Activated CD4-positive, alpha-beta memory T cell treated with anti-CD3 and anti-CD28 coated beads, Interleukin-2, amount 10 ng/mL, durations not matched to agents 7 days and 5 days (primary cell): ENCODE measurements around the gene RFX4. TPM values are rescaled to one million over a fixed set of nuclear protein-coding genes. Genes with fewer than 3 reads are reported as not detected.
"Not testable (repeated sequence)": the region's sequence is repeated elsewhere in the genome, so short reads cannot be mapped to it uniquely, and the experiment has no call there.

ENCODE experiments used
- CTCF ChIA-PET: fragments of 350-600 bp; sonication (Branson Sonifier 250); formaldehyde crosslinking; loops from one replicate; lab custom pipeline; 2021; ENCODE audit warnings: antibody characterized with exemption, inconsistent platforms; lab: Charles Lee
- POLR2A ChIA-PET: fragments of 350-600 bp; sonication (Branson Sonifier 250); formaldehyde crosslinking; loops from one replicate; lab custom pipeline; 2021; ENCODE audit warnings: antibody characterized with exemption; lab: Charles Lee
- DNase-seq: peaks from one replicate; pipeline ENCODE4 v3.0.0-alpha.2; 2020
- H3K27ac Mint-ChIP-seq: one replicate; pipeline ENCODE4 v1.8.0; 2021; ENCODE audit warnings: mild to moderate bottlenecking, mixed read lengths
- H3K27me3 Mint-ChIP-seq: one replicate; pipeline ENCODE4 v1.8.0; 2021; ENCODE audit warnings: mixed read lengths
- H3K36me3 Mint-ChIP-seq: one replicate; pipeline ENCODE4 v1.8.0; 2021; ENCODE audit warnings: low read depth, mixed read lengths
- H3K4me1 Mint-ChIP-seq: one replicate; pipeline ENCODE4 v1.8.0; 2021; ENCODE audit warnings: mixed read lengths
- H3K4me3 Mint-ChIP-seq: one replicate; pipeline ENCODE4 v1.8.0; 2021; ENCODE audit warnings: mild to moderate bottlenecking, mixed read lengths
- H3K9me3 Mint-ChIP-seq: one replicate; pipeline ENCODE4 v1.8.0; 2021; ENCODE audit warnings: mixed read lengths
- total RNA-seq, 2 experiments: library from RNA; stranded (reverse); gene quantifications; one replicate each; pipeline ENCODE4 v1.2.3, GENCODE V29; 2021

The RFX4 gene
- total RNA-seq, 2 experiments from 2014 or later, result not detected

GRCh38 chr12:106671840-106672239, 89.0 kb downstream of the RFX4 start:
- peaks cover 41% of the 10 kb centered on the region for H3K27me3 Mint-ChIP-seq
- DNase-seq, result no peak
- no peaks in the 10 kb centered on the region for H3K9me3 Mint-ChIP-seq
- H3K4me3 Mint-ChIP-seq, result no peak overlapping the region
- no peaks in the 10 kb centered on the region for H3K36me3 Mint-ChIP-seq
- ChIA-PET POLR2A (no interaction called here), CTCF (no interaction called here)
- H3K4me1 Mint-ChIP-seq, result no peaks in the 10 kb centered on the region
- H3K27ac Mint-ChIP-seq, result no peak overlapping the region

GRCh38 chr12:106672314-106673025, 89.7 kb downstream of the RFX4 start:
- no peaks in the 10 kb centered on the region for H3K36me3 Mint-ChIP-seq
- H3K4me3 Mint-ChIP-seq, result no peak overlapping the region
- H3K9me3 Mint-ChIP-seq, result no peaks in the 10 kb centered on the region
- no peak overlapping the region for H3K27ac Mint-ChIP-seq
- no peak for DNase-seq
- CTCF ChIA-PET, result no interaction called here
- H3K4me1 Mint-ChIP-seq, result no peaks in the 10 kb centered on the region
- peaks cover 36% of the 10 kb centered on the region for H3K27me3 Mint-ChIP-seq
- POLR2A ChIA-PET, result no interaction called here

GRCh38 chr12:106673141-106673540, 90.3 kb downstream of the RFX4 start:
- no peak overlapping the region for H3K4me3 Mint-ChIP-seq

GRCh38 chr12:106675651-106676435, 93.0 kb downstream of the RFX4 start:
- H3K27me3 Mint-ChIP-seq, result peaks cover 25% of the 10 kb centered on the region

More at GRCh38 chr12:106673141-106673540, 90.3 kb downstream of the RFX4 start:
- Mint-ChIP-seq H3K4me1 (no peaks in the 10 kb centered on the region), H3K9me3 (no peaks in the 10 kb centered on the region), H3K27me3 (peaks cover 34% of the 10 kb centered on the region), H3K27ac (no peak overlapping the region), H3K36me3 (no peaks in the 10 kb centered on the region)
- POLR2A ChIA-PET, result no interaction called here
- DNase-seq, result no peak
- CTCF ChIA-PET, result no interaction called here

GRCh38 chr12:106679574-106679973, 96.8 kb downstream of the RFX4 start:
- Mint-ChIP-seq H3K9me3 (no peaks in the 10 kb centered on the region), H3K4me1 (no peaks in the 10 kb centered on the region), H3K27me3 (peaks cover 4% of the 10 kb centered on the region), H3K36me3 (no peaks in the 10 kb centered on the region), H3K27ac (no peak overlapping the region), H3K4me3 (no peak overlapping the region)
- DNase-seq, result no peak
- ChIA-PET CTCF (no interaction called here), POLR2A (interaction anchor here (1.2 kb wide), 1 partner anchor 89 kb away, joined by 3 read pairs; no protein-coding TSS in a partner anchor)

More at GRCh38 chr12:106675651-106676435, 93.0 kb downstream of the RFX4 start:
- DNase-seq, result no peak
- H3K9me3 Mint-ChIP-seq, result no peaks in the 10 kb centered on the region
- no peak overlapping the region for H3K4me3 Mint-ChIP-seq
- H3K4me1 Mint-ChIP-seq, result no peaks in the 10 kb centered on the region
- ChIA-PET CTCF (no interaction called here), POLR2A (no interaction called here)
- H3K27ac Mint-ChIP-seq, result no peak overlapping the region
- no peaks in the 10 kb centered on the region for H3K36me3 Mint-ChIP-seq

- Mint-ChIP-seq H3K9me3 (no peaks in the 10 kb centered on the region), H3K36me3 (no peaks in the 10 kb centered on the region), H3K27me3 (peaks cover 4% of the 10 kb centered on the region), H3K4me1 (no peaks in the 10 kb centered on the region), H3K4me3 (no peak overlapping the region), H3K27ac (no peak overlapping the region)
- POLR2A ChIA-PET, result interaction anchor here (1.2 kb wide), 1 partner anchor 90 kb away, joined by 3 read pairs; no protein-coding TSS in a partner anchor
- CTCF ChIA-PET, result no interaction called here
- DNase-seq, result no peak
These were observed 97.5 kb downstream of the RFX4 start for GRCh38 chr12:106680280-106680679.

DNA sequence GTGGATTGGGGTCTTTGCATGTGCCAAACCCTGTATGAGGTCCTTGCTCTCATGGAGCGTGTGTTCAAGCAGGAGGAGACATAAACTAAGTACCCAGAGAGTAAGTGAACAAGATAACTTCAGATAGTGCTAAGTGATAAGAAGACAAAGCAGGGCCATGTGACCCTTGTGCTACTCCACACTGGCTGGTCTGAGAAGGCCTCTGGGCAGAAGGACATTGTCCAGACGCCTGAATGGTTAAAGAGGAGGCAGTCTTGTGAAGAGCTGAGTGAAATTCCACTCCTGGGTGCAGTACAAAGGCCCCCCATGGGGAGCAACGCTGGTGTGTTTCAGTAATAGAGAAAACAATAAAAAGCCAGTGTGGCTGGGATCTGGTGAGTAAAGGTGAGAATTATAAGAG, 98.4 kb downstream of the RFX4 start:
- CTCF ChIA-PET, result no interaction called here
- Mint-ChIP-seq H3K27me3 (peaks cover 3% of the 10 kb centered on the region), H3K4me3 (no peak overlapping the region), H3K4me1 (no peaks in the 10 kb centered on the region), H3K9me3 (no peaks in the 10 kb centered on the region), H3K36me3 (no peaks in the 10 kb centered on the region), H3K27ac (no peak overlapping the region)
- DNase-seq, result no peak
- POLR2A ChIA-PET, result no interaction called here

DNA sequence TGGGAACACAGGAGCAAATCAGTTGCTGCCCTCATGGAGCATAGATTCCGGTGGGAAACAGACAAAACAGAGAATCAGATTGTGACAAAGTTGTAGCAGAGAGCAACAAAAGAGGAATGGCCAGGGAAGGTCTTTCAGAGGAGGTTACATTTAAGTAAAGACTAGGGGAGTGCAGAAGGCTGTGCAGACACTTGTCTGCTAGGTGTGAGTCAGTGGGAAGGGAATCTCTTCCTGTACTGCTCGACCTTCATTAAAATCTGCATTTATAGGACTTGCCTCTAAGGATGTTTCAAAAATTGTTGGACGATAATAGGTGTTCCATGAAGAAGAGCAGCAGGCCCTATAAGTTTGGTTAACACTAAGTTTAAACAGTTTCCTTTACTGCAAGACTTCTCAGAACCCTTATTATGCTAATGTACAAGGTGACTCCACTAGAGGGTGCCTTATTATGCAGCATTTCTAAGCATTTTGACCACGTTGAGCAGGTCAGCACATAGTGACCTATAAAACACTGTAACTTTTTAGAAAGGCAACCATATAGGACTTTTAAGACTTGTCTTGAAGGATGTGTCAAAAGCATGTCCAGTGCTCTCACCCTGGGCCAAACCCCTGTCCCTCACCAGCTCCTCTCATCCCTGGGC, 99.9 kb downstream of the RFX4 start:
- POLR2A ChIA-PET, result no interaction called here
- DNase-seq, result no peak
- Mint-ChIP-seq H3K9me3 (no peaks in the 10 kb centered on the region), H3K4me3 (no peak overlapping the region), H3K36me3 (no peaks in the 10 kb centered on the region), H3K27ac (no peak overlapping the region), H3K4me1 (no peaks in the 10 kb centered on the region), H3K27me3 (peaks cover 3% of the 10 kb centered on the region)
- CTCF ChIA-PET, result no interaction called here

DNA sequence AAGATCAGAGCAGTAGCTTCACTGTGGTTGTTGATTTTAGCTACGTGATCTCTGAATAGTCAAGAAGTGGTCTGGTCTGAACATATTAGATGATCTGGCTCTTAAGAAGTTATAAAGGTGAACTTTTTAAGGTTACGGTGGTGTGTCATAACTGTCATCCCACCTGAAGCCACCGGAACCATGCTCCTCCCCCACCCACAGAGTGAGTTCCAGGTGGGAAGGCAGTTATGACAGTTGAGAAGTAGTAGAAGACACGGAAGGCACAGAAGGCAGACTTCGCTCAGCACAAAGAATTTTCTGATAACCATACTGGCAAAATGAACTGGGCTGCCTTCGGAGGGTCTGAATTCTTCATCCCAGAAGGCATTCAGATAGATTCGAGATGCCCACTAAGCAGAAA, 101.7 kb downstream of the RFX4 start:
- H3K4me3 Mint-ChIP-seq, result no peak overlapping the region
- no peaks in the 10 kb centered on the region for H3K9me3 Mint-ChIP-seq
- H3K36me3 Mint-ChIP-seq, result no peaks in the 10 kb centered on the region
- ChIA-PET CTCF (no interaction called here), POLR2A (no interaction called here)
- H3K27me3 Mint-ChIP-seq, result peaks cover 3% of the 10 kb centered on the region
- H3K4me1 Mint-ChIP-seq, result no peaks in the 10 kb centered on the region
- DNase-seq, result no peak
- H3K27ac Mint-ChIP-seq, result no peak overlapping the region

DNA sequence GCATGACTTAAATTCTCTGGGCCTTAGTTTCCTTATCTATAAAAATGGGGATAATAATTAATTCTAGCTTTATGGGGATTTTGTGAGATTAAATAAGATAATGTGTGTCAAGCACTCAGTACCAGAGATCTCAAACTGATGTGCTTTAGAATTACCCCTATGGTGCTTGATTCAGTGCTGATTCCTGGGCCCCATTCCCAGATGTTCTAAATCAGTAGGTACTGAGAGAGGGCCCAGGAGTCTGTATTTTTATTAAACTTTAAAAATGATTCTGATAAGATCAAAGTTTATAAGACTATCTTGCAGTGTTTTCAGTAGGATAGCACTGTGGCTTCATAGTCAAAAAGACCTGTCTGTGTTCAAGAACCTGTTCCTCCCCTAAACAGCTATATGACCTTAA, 102.6 kb downstream of the RFX4 start:
- Mint-ChIP-seq H3K4me1 (no peaks in the 10 kb centered on the region), H3K27me3 (no peaks in the 10 kb centered on the region), H3K9me3 (no peaks in the 10 kb centered on the region), H3K36me3 (no peaks in the 10 kb centered on the region), H3K4me3 (no peak overlapping the region), H3K27ac (no peak overlapping the region)
- DNase-seq, result no peak
- ChIA-PET CTCF (no interaction called here), POLR2A (no interaction called here)

DNA sequence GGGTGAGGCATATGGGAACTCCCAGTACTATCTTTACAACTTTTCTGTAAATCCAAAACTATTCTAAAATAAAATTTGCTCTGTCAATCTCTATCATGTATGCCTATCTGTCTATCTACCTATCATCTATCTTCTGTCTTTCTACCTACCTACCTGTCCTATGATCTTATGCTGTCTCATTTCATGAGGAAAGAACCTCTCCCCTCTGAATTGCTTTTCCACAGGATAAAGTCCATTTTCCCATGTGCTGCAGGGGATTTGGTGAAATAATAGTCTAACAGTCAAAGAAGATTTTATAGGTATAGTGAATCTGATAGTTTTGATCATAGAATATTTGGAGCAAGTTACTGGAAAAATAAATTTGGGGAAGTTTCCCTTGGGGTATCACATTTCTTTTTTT, 104.9 kb downstream of the RFX4 start:
- ChIA-PET CTCF (no interaction called here), POLR2A (no interaction called here)
- DNase-seq, result no peak
- H3K9me3 Mint-ChIP-seq, result no peaks in the 10 kb centered on the region
- H3K27ac Mint-ChIP-seq, result no peak overlapping the region
- no peaks in the 10 kb centered on the region for H3K27me3 Mint-ChIP-seq
- no peak overlapping the region for H3K4me3 Mint-ChIP-seq
- H3K36me3 Mint-ChIP-seq, result no peaks in the 10 kb centered on the region
- H3K4me1 Mint-ChIP-seq, result no peaks in the 10 kb centered on the region

GRCh38 chr12:106690569-106691305, 107.9 kb downstream of the RFX4 start:
- H3K4me1 Mint-ChIP-seq, result no peaks in the 10 kb centered on the region
- no peaks in the 10 kb centered on the region for H3K27me3 Mint-ChIP-seq
- CTCF ChIA-PET, result interaction anchor here (0.7 kb wide), 1 partner anchor 44 kb away, joined by 3 read pairs; no protein-coding TSS in a partner anchor
- no peak overlapping the region for H3K27ac Mint-ChIP-seq
- H3K36me3 Mint-ChIP-seq, result no peaks in the 10 kb centered on the region
- H3K9me3 Mint-ChIP-seq, result no peaks in the 10 kb centered on the region
- no peak overlapping the region for H3K4me3 Mint-ChIP-seq
- POLR2A ChIA-PET, result no interaction called here
- no peak for DNase-seq

GRCh38 chr12:106692033-106692432, 109.2 kb downstream of the RFX4 start:
- CTCF ChIA-PET, result not testable (repeated sequence)

More at GRCh38 chr12:106692033-106692432, 109.2 kb downstream of the RFX4 start:
- H3K36me3 Mint-ChIP-seq, H3K4me3 Mint-ChIP-seq, DNase-seq, H3K4me1 Mint-ChIP-seq, H3K27me3 Mint-ChIP-seq, H3K9me3 Mint-ChIP-seq, POLR2A ChIA-PET, H3K27ac Mint-ChIP-seq: not testable (repeated sequence)
